Activated naive CD8-positive, alpha-beta T cell treated with anti-CD3 and anti-CD28 coated beads, Interleukin-2, amount 50 U/mL, for 16 hours (primary cell): ENCODE measurements around the gene SLC9C2.
"Not testable (repeated sequence)": the region's sequence is repeated elsewhere in the genome, so short reads cannot be mapped to it uniquely, and the experiment has no call there.

ENCODE experiments used
- DNase-seq: peaks from one replicate; pipeline ENCODE4 v3.0.0-alpha.2; 2020; ENCODE audit warnings: low read depth, low spot score

SLC9C2 gene, protein sequence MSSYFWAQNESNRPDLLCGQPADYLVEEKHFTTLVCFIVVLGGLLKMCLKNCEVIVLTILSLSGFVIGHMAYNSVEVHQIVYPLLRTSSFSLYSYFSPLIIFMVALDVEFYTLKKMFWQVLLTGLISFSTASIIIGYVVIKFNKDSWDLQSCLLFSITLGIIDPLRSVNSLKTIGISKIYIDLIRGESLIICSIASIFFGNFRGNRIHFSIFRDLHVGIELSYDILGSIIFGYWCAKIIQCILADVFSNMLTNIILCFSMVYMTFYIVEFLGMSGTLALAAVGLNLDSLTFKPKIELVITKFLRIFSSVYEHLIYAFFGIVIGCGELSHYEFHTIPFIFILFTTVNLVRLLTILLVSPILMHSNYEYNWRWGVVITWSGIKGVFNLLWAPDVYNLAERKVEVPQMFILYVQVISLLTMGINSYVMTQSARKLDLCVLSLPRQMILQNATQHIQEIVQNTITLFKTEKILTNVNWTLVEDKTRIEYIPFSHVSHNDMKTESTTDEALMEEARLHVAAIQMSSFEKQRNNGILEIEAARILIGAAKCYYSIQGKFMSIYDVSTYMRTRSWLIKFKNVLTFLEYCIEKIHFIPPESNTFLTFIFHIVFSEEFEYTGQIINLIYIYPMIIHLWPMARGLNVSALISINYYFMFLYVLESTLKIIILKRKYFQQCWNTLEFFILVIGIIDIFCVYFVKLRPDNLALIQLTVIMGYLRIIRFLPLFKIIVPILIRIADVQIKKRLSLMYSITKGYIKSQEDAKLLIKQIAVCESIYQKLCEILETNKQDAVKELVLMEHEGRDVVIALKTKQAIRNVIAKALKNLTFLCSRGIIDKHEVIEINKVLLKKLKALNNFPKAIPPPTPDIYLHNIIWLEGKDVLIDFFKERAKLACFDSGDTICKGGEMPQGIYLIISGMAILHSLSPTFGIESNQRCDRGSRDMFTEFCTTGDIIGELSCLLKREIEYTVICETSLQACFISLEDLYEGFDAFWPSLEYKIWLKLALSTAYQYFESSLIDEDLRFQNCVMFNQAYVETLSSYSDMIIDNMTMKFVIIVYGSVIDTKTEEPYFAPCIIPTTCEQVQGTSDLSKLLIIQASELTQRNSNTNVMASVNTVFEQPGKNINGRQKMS

GRCh38 chr1:173603056-173603591 lies at the start of gene SLC9C2:
Gene SLC9C2 (minus strand): TSS chr1:173603072. CDS start chr1:173601776, 1,296 bp downstream.
- DNase-seq: no peak

DNA sequence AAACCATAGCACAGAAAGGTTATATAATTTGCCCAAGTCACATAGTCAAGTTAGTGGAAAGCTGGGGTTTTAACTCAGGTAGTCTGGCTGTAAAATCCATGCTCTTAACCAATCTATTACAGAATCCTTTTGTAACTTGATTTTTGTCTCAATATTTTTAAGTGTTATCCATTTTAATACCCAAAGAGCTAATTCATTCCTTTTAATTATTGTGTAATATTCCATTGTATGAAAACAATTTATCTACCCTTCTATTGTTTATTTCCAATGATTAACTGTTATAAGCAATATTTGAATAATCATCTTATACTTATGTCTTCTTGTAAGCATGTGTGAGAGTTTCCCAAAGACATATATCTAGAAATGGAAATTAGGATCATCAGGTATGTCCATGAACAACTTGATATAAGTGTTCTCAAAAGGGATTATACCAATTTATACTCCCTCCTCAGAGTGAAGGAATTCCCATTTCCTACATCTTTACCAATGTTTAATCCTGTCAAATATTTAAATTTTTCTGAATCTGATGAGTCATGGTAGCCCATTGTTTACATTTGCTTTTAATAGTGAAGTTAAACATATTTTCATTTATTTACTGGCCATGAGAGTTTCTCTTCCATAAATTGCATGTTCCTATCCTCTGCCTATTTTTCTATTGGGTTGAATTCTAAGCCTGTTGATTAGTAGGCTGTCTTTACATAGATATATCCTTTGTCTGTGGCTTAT lies 46.2 kb upstream of the SLC9C2 start:
- no peak for DNase-seq

DNA sequence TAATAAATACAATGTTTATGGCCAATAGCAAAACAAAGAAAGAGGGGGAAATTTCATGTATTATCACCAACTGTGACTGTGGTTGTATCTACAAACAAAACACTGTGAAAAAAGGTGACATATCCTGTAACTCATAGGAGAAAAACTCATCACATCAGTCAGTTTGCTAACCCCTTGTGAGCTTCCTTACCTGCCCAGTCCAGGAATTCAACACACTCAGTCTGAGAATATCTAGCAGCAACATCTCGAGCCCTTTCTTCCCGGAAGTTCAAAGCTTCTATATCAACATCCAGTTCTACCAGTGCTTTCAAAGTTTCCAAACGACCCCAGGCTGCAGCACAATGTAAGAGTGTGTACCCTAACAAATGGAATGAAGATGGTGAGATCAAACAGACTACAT lies 43.8 kb upstream of the SLC9C2 start:
- no peak for DNase-seq

GRCh38 chr1:173642450-173643139 lies 39.7 kb upstream of the SLC9C2 start:
- not testable (repeated sequence) for DNase-seq

DNA sequence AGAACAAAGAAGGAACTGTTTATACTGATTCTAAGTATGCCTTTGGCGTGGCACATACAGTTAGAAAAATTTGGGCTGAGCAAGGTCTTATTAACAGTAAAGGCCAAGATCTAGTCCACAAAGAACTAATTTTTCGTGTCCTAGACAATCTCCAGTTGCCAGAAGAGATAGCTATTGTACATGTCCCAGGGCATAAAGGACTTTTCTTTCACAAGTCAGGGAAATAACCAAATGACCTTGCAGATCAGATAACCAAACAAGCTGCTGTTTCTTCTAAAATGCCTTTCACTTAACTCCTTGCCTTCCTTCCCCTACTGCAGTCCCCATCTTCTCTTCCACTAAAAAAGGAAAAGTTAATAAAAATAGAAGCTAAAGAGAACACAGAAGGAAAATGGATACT lies 36.2 kb upstream of the SLC9C2 start:
- no peak for DNase-seq

DNA sequence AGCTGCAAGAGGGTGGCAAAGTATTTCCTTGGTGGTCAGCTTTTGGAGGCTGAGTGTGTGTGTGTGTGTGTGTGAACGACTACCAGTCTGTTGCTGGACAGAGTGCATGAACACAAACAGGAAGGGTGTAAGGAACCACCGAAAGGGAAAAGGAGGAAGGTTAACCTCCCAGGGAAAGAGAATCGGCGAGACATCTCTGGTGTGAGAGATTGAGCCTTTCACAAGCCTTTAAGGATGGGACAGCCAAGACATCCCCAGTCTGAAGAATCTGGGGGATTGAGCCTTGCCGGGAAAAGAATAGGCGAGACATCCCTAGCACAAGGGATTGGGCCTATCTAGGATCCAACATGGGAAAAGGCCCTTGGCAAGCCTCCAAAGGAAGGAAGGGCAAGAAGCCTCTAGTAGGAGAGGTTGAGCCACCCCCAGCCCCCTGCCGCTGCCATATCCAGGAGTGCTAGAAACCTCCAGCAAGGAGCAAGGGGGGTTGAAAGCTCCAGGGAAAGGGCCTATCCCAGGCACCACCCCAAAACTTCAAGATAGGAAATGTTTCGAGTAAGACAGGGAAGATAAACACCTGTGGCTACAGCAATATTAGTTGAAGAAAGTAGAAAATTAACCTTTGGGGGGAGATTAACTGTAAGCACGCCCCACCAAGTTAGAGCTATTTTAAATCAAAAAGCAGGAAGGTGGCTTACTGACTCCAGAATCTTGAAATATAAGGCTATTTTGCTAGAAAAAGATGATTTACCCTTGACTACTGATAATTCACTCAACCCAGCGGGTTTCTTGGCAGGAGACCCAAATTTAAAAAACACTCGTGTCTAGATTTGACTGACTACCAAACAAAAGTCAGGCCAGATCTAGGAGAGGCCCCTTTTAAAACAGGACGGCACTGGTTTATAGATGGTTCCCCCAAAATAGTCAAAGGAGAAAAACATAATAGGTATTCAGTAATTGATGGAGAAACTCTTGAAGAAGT lies 35.5 kb upstream of the SLC9C2 start:
- DNase-seq: no peak

DNA sequence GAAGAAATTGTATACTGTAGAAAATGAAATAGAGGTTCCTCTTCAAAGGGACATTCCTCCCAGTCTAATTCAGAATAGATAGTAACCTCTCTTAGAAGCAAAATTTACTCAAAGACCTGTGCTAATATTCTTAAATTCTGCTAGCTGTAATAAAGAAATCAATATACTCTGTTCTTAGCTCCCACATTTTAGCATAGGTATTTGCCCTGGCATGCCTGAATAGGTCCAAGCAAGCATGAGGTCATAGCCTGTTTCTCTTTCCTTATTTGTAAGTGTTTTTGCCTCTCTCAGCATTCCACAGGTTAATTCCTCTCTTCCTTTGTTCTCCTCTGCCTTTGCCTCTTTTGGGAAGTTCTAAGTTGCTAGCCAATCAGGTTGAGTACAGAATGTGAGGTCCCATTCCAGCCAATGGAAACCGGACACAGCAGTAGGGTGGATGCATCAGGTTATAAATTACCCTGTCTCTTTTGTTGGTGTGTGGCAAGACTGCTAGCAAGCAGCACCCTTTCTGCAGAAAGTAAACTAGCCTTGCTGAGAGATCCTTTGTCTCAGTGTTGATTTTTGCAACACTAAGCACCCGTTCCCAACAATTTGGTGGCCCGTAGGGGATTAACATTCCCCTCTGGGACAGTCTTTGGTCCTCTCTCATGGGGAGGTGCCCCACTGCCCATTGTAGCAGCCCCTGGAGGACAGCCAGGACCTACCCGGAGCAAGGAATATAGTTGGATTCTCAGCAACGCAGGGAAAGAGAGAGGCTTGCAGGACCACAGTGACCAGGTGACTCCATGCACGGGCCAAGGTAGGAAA lies 34.6 kb upstream of the SLC9C2 start:
- DNase-seq: not testable (repeated sequence)

DNA sequence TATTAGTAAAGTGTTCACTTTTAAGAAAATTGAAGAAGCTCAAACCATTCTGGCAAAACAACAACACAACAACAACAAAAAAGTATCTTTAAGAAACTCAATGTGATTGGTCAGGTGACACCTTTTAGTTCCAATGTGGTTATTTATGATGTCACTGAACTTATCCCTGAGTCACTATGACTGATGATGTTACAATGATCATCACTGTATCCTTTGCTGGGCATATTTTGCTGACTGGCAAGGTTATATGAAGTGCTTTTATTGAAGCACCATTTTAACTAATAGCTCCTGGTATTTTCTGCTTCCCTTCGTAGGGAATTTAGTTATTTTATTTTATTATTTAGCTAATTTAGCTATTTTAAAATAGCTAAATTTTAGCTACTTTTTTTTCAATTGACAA lies 32.2 kb upstream of the SLC9C2 start, which contains the start of gene TEX50:
Gene TEX50 (plus strand): TSS at position 223 of the 400 bp plus-strand sequence. CDS start 184 bp downstream, outside the sequence.
- no peak for DNase-seq

DNA sequence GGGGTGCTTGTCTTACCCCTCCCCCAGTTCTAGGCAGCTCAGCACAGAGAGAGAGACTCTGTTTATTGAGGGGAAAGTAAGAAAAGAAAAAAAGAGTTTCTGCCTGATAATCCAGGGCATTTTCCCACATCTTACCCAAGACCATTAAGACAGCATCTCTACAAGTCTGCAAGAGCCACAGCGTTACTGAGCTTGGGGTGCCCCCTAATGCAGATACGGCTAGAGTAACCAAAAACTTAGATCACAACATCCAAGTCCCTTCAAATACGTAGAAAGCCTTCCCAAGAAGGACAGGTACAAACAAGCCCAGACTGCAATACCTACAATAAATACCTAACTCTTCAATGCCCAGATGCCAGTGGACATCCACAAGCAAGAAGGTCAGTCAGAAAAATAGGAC lies 26.0 kb upstream of the SLC9C2 start:
- DNase-seq: no peak

DNA sequence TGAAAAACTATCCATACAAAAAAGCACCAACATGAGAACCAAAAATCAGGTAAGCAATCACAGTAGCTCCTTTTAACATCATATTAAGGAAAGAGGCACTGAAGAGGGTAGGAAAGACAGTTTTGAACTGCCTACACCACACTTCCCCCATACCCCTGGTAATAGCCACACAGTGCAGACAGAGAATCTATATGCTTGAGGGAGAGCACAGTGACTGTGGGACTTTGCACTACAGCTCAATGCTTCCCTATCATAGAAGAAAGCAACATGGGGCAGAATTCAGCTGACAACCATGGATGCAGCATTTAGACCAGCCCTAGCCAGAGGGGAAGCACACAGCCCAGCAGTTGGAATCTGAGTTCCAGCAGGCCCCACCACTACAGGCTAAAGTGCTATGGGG lies 24.4 kb upstream of the SLC9C2 start:
- no peak for DNase-seq

DNA sequence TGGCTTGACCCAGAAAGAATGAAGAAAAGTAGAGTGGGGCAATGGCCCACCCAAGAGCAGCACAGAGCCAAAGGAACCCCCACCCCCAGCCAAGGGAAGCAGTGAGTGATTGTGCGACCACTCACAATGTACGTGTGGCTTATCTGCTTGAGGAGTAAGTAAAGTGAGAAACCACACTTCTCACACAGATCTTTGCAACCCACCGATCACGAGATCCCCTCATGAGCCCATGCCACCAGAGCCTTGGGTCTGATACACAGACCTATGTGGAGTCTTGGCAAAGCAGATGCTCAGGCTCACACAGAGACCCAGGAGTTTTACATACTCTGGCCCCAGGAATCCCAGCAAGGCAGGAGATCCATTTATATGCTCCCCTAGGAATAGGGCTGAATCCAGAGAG lies 14.0 kb upstream of the SLC9C2 start:
- DNase-seq: no peak

DNA sequence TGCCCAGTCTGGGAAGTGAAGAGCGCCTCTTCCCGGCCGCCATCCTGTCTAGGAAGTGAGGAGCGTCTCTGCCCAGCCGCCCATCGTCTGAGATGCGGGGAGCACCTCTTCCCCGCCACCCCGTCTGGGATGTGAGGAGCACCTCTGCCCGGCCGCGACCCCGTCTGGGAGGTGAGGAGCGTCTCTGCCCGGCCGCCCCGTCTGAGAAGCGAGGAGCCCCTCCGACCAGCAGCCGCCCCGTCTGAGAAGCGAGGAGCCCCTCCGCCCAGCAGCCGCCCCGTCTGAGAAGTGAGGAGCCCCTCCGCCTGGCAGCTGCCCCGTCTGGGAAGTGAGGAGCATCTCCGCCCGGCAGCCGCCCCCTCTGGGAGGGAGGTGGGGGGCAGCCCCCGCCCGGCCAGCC lies 10.2 kb upstream of the SLC9C2 start:
- DNase-seq: not testable (repeated sequence)

GRCh38 chr1:173608503-173609216 lies 5.8 kb upstream of the SLC9C2 start:
- DNase-seq: no peak

GRCh38 chr1:173601588-173601987 lies 1.3 kb downstream of the SLC9C2 start:
- DNase-seq: no peak

- no peak for DNase-seq
Observed at GRCh38 chr1:173596097-173596825, 6.6 kb downstream of the SLC9C2 start.

GRCh38 chr1:173591138-173591537 lies 11.7 kb downstream of the SLC9C2 start:
- not testable (repeated sequence) for DNase-seq

- DNase-seq: no peak
Observed at GRCh38 chr1:173590557-173590956, 12.3 kb downstream of the SLC9C2 start.
